GM18907 (cell line): ENCODE measurements around the gene PRICKLE4.

Experiments
- ATAC-seq: cut with Tn5 transposase; IDR thresholded peaks from one replicate; pipeline ENCODE4 v1.9.1; 2021; ENCODE audit warnings: mild to moderate bottlenecking, moderate library complexity; ENCODE audit not compliant: unreplicated experiment

PRICKLE4 gene

GRCh38 chr6:41836022-41836659 is 55.6 kb downstream of the PRICKLE4 start:
- no peak for ATAC-seq

DNA sequence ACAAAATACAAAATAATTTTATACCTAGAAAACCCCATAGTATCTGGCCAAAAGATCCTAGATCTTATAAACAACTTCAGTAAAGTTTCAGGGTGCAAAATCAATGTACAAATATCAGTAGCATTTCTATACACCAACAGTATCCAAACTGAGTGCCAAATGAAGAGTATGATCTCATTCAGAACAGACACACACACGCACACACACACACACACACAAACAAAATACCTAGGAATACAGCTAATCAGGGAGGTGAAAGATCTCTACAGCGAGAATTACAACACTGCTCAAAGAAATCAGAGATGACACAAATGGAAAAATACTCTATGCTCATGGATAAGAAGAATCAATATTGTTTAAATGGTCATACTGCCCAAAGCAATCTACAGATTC is 56.1 kb downstream of the PRICKLE4 start:
- ATAC-seq, result no peak
